ENCODE data around the gene MMRN1. TPM values are rescaled to one million over a fixed set of nuclear protein-coding genes. Genes with fewer than 3 reads are reported as not detected.

Gene MMRN1
- total RNA-seq, 4 donors from 2014 or later, result 10.3 to 26.5 (median 20.5) TPM

GRCh38 chr4:90001023-90001422, 106.4 kb downstream of the MMRN1 start:
- no peak overlapping the region for H3K4me3 ChIP-seq (ENCODE audit: low read depth, poor library complexity, severe bottlenecking)
- intact Hi-C loops (cut with DNase I; ENCODE audit: low total_unique reads), result no loop called here
- TF ChIP-seq POLR2A (IDR thresholded peaks at IDR 0.05) (no peak), CTCF (IDR thresholded peaks at IDR 0.05) (no peak)
- no peak for DNase-seq (ENCODE audit: low spot score in 2 of 2)
- 9 to 11% methylated on average over 2 of the region's 2 CpGs for WGBS, 2 donors

- no peak for TF ChIP-seq POLR2A (IDR thresholded peaks at IDR 0.05)
- no peak for TF ChIP-seq CTCF (IDR thresholded peaks at IDR 0.05)
- 42 to 45% methylated on average over 5 of the region's 5 CpGs for WGBS, 2 donors
- no peak for DNase-seq (ENCODE audit: low spot score in 2 of 2)
- intact Hi-C loops (cut with DNase I; ENCODE audit: low total_unique reads), result no loop called here
- no peak overlapping the region for H3K4me3 ChIP-seq (ENCODE audit: low read depth, poor library complexity, severe bottlenecking)
These were observed 107.9 kb downstream of the MMRN1 start for GRCh38 chr4:90002441-90003062.

Other genes with a start within 250 kb of the MMRN1 start
- 10 to 100 TPM in 3 of 4 donors, 1 to 10 TPM in 1; 9.8 to 25.6 (median 16.7) TPM for gene SNCA, start 57.7 kb upstream of the MMRN1 start, total RNA-seq
- 10 to 100 TPM in 2 of 4 donors, 1 to 10 TPM in 2; 6.5 to 12.1 (median 9.9) TPM for gene CCSER1, start 232.5 kb downstream of the MMRN1 start, total RNA-seq

Data from lower leg skin (tissue), 4 donors.